ENCODE results near the gene FXYD5. TPM values are rescaled to one million over a fixed set of nuclear protein-coding genes. Genes with fewer than 3 reads are reported as not detected.

Gene FXYD5
- total and polyA plus RNA-seq, 10 of the 15 experiments (the other 5 are each of a cell fraction or from before 2014, with no cell fraction given) = 30.0 to 159 (median 93.9) TPM

DNA sequence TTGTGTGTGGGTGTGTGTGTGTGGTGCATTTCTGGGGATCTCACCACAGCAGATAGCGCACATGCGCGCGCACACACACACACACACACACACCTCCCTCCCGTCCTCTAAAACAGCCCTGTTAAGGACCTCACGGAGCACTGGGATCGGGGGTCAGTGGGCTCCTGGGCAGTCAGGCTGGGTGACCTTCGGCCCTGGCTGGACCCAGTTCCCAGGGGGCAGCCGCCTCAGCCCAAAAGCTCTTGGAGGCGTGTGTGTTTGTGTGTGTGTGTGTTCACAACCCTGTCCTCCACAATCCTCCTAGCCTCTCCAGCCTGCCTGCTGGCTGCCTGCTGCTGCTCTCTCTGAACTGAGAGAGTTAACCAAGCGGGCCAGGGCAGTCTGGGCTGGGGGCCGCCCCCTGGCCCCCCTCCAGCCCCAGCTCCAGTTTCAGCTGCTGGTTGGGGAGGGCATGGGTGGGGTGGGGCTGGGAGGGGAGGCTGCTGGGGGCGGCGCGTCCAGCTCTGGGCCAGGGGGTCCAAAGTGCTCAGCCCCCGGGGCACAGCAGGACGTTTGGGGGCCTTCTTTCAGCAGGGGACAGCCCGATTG is 16.1 kb upstream of the FXYD5 start, which contains the start of gene FXYD1:
Gene FXYD1 (plus strand): TSS at position 520 of the 588 bp plus-strand sequence. CDS start 1,256 bp downstream, outside the sequence.
- H4K20me1 ChIP-seq (ENCODE audit: control insufficient read depth, insufficient read depth) = no peaks in the 10 kb centered on the region
- intact Hi-C loops (cut with micrococcal nuclease; ENCODE audit: unreplicated experiment) (loop anchor here (10.0 kb wide), 1 partner anchor 164 kb away; no protein-coding TSS in a partner anchor), in situ Hi-C loops (cut with MboI) (loop anchor here (5.0 kb wide), 1 partner anchor 71 kb away; no protein-coding TSS in a partner anchor)
- no peak within 1 kb of the TSS for H3K4me3 ChIP-seq
- TF ChIP-seq ZNF274 (IDR thresholded peaks at IDR 0.05; ENCODE audit: insufficient read depth, insufficient read length) = no peak
- no peak for TF ChIP-seq ZNF384 (IDR thresholded peaks at IDR 0.05; ENCODE audit: borderline replicate concordance, low read depth, low read length)
- TF ChIP-seq, protein P1, sequence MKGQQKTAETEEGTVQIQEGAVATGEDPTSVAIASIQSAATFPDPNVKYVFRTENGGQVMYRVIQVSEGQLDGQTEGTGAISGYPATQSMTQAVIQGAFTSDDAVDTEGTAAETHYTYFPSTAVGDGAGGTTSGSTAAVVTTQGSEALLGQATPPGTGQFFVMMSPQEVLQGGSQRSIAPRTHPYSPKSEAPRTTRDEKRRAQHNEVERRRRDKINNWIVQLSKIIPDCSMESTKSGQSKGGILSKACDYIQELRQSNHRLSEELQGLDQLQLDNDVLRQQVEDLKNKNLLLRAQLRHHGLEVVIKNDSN (IDR thresholded peaks at IDR 0.05; ENCODE audit: borderline replicate concordance, extremely low read length, insufficient read depth, low read depth, low read length) = no peak
- no TSS peak for BruUV-seq (replicated peaks)
- H3K9me3 ChIP-seq (replicated peaks; ENCODE audit: control insufficient read depth, insufficient read depth, low read length) = no peaks in the 10 kb centered on the region
- H3K9ac ChIP-seq (ENCODE audit: control insufficient read depth, insufficient read depth, low read length) = no peak within 1 kb of the TSS
- H3K4me1 ChIP-seq (ENCODE audit: control insufficient read depth, insufficient read depth, low read length) = peaks cover 17% of the 10 kb centered on the region
- WGBS (ENCODE audit: insufficient coverage, insufficient replicate concordance, low lambda C conversion rate, missing lambda C conversion rate) = 68% methylated on average over 15 of the region's 18 CpGs
- no peak within 1 kb of the TSS for H2AFZ ChIP-seq (ENCODE audit: control insufficient read depth, low read depth, low read length)
- H3K79me2 ChIP-seq (ENCODE audit: control insufficient read depth, insufficient read depth, low read length) = no peaks in the 10 kb centered on the region
- peaks cover 0 to 5% of the 10 kb centered on the region in 2 experiments; a peak in 1 of 4 replicates for H3K27me3 ChIP-seq (replicated peaks in 1 of 2; ENCODE audit: control insufficient read depth in 2 of 2, insufficient read depth in 2 of 2, low read length in 1 of 2)
- ChIA-PET CTCF (interaction anchor here (0.6 to 5.0 kb wide), 6 partner anchors 16 to 84 kb away, joined by 3 to 75 read pairs (median 6); partner anchors contain the start of genes FXYD3 and FXYD5), SMC1A (ENCODE audit: uncharacterized antibody, unreplicated experiment) (no interaction called here), RAD21 (ENCODE audit: unreplicated experiment) (no interaction called here), POLR2A (no interaction called here)
- no peak for ATAC-seq
- no peak within 1 kb of the TSS for H3K27ac ChIP-seq (ENCODE audit: control insufficient read depth, insufficient read depth)
- H3K36me3 ChIP-seq (ENCODE audit: control insufficient read depth in 2 of 2, insufficient read depth in 2 of 2, low read length in 1 of 2) = no peaks in the 10 kb centered on the region
- no peak within 1 kb of the TSS for H3K4me2 ChIP-seq (ENCODE audit: control insufficient read depth, insufficient read depth)
- FAIRE-seq = no peak
- no peak for DNase-seq (ENCODE audit: low read depth, low spot score)

Measured in GM12878 (cell line).